ENCODE data around the gene NGLY1. TPM values are rescaled to one million over a fixed set of nuclear protein-coding genes. Genes with fewer than 3 reads are reported as not detected.

Gene NGLY1
- total and polyA plus RNA-seq, 9 of the 15 experiments (the other 6 are each of a cell fraction or from before 2014, with no cell fraction given): 52.2 to 124 (median 87.6) TPM

- H3K9ac ChIP-seq (ENCODE audit: insufficient read depth in 1 of 2, low read depth in 2 of 2, low read length in 2 of 2): no peak overlapping the region
- DNase-seq (ENCODE audit: extremely low read depth in 1 of 4, low spot score in 3 of 4) (peak in 2 of 4 experiments; percentile 23 to 30), ATAC-seq (peak; percentile 81), FAIRE-seq (no peak)
- H3K9me3 ChIP-seq (replicated peaks; ENCODE audit: control insufficient read depth, insufficient read depth, low read depth, low read length): no peaks in the 10 kb centered on the region
- peak overlapping the region; percentile 63 for H2AFZ ChIP-seq (ENCODE audit: low read depth, low read length)
- BruUV-seq (replicated peaks): no TSS peak
- no peaks in the 10 kb centered on the region for H3K9me1 ChIP-seq (ENCODE audit: control insufficient read depth, insufficient read depth, low read length)
- 13% methylated on average over 3 of the region's 6 CpGs for WGBS (ENCODE audit: insufficient coverage, low coverage, missing lambda C conversion rate)
- no peaks in the 10 kb centered on the region for H3K36me3 ChIP-seq (ENCODE audit: control insufficient read depth, insufficient read depth, low read length)
- in situ Hi-C loops (cut with MboI) (no loop called here), intact Hi-C loops (cut with micrococcal nuclease) (no loop called here)
- POLR2A ChIA-PET: interaction anchor here (0.6 to 1.0 kb wide), 3 partner anchors 9 to 1065 kb away, joined by 3 to 6 read pairs (median 4); no protein-coding TSS in a partner anchor
- peak overlapping the region; percentile 66 for H3K4me2 ChIP-seq (ENCODE audit: insufficient read depth, low read length)
- no peaks in the 10 kb centered on the region for H4K20me1 ChIP-seq (replicated peaks; ENCODE audit: control insufficient read depth, insufficient read depth, low read length)
- H3K4me3 ChIP-seq: no peak overlapping the region
- CTCF ChIA-PET (ENCODE audit: low intra/inter-chr PET ratio): no interaction called here
- no peak overlapping the region for H3K27ac ChIP-seq (ENCODE audit: extremely low read depth, low read depth, low read length)
- H3K27me3 ChIP-seq (ENCODE audit: control insufficient read depth in 2 of 2, insufficient read depth in 2 of 2, low read length in 2 of 2): no peaks in the 10 kb centered on the region; a peak in 1 of 5 replicates
- no peaks in the 10 kb centered on the region for H3K79me2 ChIP-seq (ENCODE audit: control insufficient read depth, insufficient read depth, low read length)
- TF ChIP-seq RFX1 (IDR thresholded peaks at IDR 0.05) (peak; percentile 11; the same call in 1 of the 2 replicates), SOX6 (IDR thresholded peaks at IDR 0.05) (peak; percentile 80), PCBP2 (IDR thresholded peaks at IDR 0.05; ENCODE audit: low read depth, low read length, poor library complexity, severe bottlenecking) (peak; percentile 25), KDM1A (IDR thresholded peaks at IDR 0.05) (peak in 1 of 2 experiments; percentile 63; a peak in 2 of 4 replicates), ZKSCAN8 (CRISPR knock-in tag; IDR thresholded peaks at IDR 0.05) (no peak), VEZF1 (CRISPR knock-in tag; IDR thresholded peaks at IDR 0.05) (peak; percentile 33), ZSCAN32 (CRISPR knock-in tag; IDR thresholded peaks at IDR 0.05) (no peak), ZNF512 (tag; IDR thresholded peaks at IDR 0.05) (peak; percentile 27; the same call in 1 of the 2 replicates), STAT6 (CRISPR knock-in tag; IDR thresholded peaks at IDR 0.05) (no peak), FIP1L1 (IDR thresholded peaks at IDR 0.05; ENCODE audit: low read depth, low read length, poor library complexity, severe bottlenecking) (no peak), HNRNPK (IDR thresholded peaks at IDR 0.05; ENCODE audit: low read depth, low read length, poor library complexity, severe bottlenecking) (peak; percentile 35), ZNF696 (CRISPR knock-in tag; conservative IDR thresholded peaks at IDR 0.05) (no peak)
- H3K4me1 ChIP-seq (replicated peaks in 1 of 2; ENCODE audit: control insufficient read depth in 2 of 2, insufficient read depth in 2 of 2, low read length in 2 of 2): 0 out of 5 replicates have a peak, but pooled peaks cover under 1 to 2% of the 10 kb centered on the region in 2 experiments
These were observed 103.5 kb downstream of the NGLY1 start for GRCh38 chr3:25679642-25680302.
